GM13976 (cell line): ENCODE measurements around the gene BARX2.

Experiments used
- DNase-seq: peaks from one replicate; pipeline ENCODE4 v3.0.0; 2012; ENCODE audit warnings: low spot score
- in situ Hi-C: fragments of 300-500 bp; cut with MboI; formaldehyde crosslinking; loops from one replicate; pipeline ENCODE4 v1.12.0; 2022; ENCODE audit warnings: low sequenced_read_pairs, mixed read lengths, inconsistent platforms; ENCODE audit not compliant: unreplicated experiment
- TF ChIP-seq, protein P1 (sequence below): IDR thresholded peaks from 2 replicates; pipeline ENCODE4 v1.5.1; 2012; ENCODE audit warnings: borderline replicate concordance, mild to moderate bottlenecking; ENCODE audit not compliant: insufficient read depth; ENCODE audit errors: extremely low read depth, missing control alignments, control extremely low read depth

Gene BARX2

DNA sequence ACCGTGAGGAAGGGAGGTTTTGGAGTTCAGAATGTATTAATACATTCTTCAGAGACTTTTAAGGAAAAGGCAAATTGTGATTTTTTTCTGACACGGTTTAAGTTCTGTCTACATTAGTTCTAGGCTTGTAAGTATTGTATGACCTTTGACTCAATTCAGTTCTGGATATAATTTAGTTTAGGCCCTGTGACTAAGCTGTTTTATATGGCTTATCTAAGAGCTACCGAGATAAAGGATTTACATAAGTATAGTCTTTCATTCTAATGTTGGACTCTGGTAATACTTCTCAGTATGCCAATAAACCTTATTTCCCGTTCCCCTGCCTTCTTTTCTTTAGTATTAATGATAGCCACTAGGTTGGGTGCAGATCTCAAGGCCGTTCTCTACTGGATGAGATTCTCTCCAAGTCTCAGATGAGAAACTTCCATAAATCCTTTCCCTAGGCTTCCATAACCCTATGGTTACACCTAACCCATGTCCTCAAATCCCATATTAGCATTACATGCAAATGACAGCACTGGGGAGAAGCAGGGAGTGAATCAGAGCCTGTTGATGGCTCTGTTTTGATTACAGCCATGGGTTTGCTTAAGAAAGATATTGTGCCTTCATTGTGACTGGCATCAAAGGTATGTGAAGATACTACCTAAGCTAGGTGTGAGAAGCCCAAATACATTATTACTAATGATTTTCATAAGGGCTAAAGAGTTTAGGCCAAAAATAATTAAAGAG, 38.7 kb downstream of the BARX2 start:
- no peak for DNase-seq
- TF ChIP-seq, protein P1, sequence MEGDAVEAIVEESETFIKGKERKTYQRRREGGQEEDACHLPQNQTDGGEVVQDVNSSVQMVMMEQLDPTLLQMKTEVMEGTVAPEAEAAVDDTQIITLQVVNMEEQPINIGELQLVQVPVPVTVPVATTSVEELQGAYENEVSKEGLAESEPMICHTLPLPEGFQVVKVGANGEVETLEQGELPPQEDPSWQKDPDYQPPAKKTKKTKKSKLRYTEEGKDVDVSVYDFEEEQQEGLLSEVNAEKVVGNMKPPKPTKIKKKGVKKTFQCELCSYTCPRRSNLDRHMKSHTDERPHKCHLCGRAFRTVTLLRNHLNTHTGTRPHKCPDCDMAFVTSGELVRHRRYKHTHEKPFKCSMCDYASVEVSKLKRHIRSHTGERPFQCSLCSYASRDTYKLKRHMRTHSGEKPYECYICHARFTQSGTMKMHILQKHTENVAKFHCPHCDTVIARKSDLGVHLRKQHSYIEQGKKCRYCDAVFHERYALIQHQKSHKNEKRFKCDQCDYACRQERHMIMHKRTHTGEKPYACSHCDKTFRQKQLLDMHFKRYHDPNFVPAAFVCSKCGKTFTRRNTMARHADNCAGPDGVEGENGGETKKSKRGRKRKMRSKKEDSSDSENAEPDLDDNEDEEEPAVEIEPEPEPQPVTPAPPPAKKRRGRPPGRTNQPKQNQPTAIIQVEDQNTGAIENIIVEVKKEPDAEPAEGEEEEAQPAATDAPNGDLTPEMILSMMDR = no peak
- in situ Hi-C loops = no loop called here

DNA sequence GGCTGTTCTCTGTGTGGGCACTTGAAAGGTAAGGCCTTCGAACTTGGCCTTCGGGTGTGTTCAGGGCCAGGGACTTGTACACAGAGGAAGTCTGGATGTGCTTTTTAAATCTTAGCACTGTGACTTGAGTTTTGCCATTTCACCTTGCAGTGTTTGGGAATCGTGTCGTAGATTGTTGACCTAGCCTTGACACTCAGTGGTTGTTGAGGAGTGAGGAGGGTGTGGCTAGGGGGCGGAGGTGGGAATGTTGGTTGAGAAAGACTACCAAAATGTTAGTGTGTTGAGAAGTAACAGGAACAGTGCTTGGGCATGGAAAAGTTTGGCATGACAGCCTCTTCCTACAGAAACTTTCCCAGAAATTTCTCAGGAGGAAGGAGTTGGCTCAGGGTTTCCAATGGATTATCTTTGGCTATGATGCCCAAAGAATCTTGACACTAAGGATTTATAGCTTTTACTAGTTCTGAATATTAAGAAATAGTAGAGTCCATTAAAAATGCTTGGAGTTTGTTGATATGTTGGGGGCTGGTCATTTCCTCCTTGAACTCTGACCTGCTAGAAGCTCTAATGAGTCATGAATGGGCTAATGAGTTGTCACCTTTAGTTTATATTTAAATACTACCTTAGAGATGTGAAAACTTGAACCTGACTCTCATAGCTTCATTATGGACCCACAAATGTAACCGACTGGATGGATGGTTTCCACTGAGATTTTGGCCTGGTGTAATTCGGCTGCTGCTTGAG, 40.6 kb downstream of the BARX2 start:
- in situ Hi-C loops = no loop called here
- TF ChIP-seq, protein P1 = no peak
- DNase-seq = no peak

DNA sequence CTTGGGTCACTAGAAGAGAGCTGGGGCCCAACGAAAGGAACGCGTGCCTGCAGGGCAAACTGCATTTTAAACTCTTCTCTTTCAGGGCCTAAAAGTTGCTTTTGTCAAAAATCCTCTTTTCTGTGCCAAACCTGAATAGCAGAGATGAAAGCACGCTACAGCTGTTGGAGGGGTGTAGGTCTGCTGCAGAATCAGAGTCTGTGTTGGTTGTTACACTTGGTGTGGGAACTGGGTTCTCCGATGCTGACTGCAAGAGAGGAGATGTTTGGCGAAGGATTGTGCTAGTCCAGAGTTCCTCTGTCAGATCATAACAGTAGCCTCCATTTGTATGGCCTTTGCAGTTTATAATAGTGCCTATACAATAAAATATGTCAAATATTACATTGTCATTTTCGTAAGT, 41.8 kb downstream of the BARX2 start:
- TF ChIP-seq, protein P1 = no peak
- no peak for DNase-seq
- in situ Hi-C loops = no loop called here

DNA sequence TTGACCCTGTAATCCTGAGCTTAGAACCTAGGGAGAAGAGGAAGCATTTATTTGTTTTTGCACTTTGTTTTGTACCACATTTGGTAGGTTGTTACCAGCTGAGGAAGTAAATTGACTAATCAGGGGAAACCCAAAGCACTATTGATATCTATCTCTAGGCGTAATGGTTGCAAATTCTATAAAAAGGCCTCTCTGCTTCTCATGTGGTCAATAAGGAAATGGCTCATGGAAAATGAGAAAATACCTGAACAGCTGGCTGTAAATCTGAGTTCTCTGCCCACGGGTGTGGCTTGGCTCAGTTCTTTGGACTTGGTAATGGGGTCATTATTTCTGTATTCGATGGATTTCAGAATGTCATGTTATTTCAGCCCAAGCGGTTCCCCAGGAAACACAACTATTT, 42.4 kb downstream of the BARX2 start:
- TF ChIP-seq, protein P1 = no peak
- peak; percentile 74 for DNase-seq
- in situ Hi-C loops = no loop called here

DNA sequence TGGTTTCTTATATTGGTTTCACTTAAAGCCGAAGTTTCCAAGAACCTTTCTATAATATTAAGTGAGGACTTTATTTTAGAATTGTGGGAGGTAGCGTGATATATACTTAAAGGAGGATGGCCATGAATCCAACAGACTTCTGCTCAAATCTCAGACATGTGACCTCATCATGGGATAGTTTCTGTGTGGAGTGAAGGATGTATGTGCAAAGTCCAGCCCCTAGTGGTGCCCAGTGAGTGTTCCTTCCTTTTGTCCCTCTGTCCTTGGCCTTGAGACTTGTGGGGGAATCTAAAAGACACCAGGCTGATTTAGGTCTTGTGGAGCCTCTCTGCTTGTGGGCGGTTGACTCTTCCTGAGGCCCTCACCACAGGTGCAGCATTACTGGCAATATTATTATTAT, 43.7 kb downstream of the BARX2 start:
- no peak for DNase-seq
- in situ Hi-C loops = no loop called here
- TF ChIP-seq, protein P1 = no peak

DNA sequence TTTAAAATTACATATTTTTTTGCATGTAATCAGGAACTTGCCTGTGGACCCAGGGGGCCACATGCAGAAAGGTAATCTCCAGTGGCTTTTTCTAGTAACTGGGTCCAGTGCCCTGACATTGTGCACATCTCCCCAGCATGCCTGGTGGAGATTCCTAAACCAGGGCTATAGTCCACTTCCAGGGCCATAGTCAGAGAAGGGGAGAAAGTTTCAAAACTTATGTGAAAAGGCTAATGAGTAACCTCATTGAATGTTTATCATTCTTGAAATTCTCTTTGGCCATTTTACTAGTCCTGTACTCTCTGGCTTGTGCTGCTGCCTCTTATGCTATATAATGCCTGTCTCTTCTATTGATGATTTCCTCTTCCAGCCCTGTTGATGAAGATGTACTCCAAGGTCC, 47.8 kb downstream of the BARX2 start:
- in situ Hi-C loops = no loop called here
- no peak for DNase-seq
- TF ChIP-seq, protein P1 = no peak

DNA sequence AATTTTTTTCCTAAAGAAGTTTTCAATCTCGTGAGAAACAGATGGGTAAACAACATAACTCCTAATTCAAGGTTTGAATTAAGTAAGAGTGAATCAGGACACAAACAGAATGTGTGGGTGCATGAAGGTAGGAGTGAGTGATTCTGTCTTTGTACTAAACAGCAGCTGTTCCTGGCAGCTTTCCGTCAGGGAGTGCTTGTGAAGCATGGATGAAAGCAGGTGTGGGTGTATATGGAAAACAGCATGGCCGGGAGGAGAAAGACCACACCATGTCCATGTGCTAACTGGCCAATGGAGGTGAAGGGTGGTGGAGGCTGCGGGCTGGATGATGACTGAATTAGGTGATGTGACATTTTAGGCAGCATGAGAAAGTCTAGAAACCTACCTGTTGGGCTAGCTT, 49.6 kb downstream of the BARX2 start:
- TF ChIP-seq, protein P1 = no peak
- in situ Hi-C loops = no loop called here
- no peak for DNase-seq
